ENCODE data around the gene MAPRE3.
"Not testable (repeated sequence)": the region's sequence is repeated elsewhere in the genome, so short reads cannot be mapped to it uniquely, and the experiment has no call there.

MAPRE3 gene

DNA sequence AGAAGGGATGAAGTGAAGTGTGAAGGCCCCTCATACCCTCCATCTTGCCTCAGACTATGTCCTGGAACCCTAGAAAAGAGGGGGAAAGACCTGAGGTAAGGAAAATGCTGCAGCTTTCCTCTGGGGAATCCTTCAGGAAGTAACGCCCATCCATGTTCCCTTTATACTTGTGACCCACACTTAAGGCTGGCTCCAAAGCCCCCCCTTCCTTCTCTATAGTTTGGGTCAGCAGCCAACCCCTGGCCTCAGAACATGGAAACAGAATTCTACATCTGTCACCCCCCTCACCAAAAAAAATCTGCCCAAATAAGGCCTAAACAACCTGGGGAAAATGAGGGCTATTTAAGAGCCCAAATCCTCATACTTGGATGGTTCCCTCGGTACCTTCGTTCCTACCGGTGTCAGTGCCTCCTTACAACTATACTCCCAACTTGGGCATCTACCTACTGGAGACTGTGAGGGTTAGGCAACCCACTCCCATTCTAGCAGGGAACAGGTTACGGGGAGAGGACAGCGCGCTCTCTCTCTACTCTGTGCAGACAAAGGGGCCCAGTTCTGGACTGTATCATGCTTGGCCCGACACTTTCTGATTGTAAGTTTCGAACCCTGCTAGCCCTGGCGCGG, 100.3 kb downstream of the MAPRE3 start:
- TF ChIP-seq, protein P1, sequence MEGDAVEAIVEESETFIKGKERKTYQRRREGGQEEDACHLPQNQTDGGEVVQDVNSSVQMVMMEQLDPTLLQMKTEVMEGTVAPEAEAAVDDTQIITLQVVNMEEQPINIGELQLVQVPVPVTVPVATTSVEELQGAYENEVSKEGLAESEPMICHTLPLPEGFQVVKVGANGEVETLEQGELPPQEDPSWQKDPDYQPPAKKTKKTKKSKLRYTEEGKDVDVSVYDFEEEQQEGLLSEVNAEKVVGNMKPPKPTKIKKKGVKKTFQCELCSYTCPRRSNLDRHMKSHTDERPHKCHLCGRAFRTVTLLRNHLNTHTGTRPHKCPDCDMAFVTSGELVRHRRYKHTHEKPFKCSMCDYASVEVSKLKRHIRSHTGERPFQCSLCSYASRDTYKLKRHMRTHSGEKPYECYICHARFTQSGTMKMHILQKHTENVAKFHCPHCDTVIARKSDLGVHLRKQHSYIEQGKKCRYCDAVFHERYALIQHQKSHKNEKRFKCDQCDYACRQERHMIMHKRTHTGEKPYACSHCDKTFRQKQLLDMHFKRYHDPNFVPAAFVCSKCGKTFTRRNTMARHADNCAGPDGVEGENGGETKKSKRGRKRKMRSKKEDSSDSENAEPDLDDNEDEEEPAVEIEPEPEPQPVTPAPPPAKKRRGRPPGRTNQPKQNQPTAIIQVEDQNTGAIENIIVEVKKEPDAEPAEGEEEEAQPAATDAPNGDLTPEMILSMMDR (IDR thresholded peaks at IDR 0.05; ENCODE audit: control insufficient read depth, extremely low read depth, insufficient read depth) = no peak
- no peak for DNase-seq (ENCODE audit: low read depth)
- peak overlapping the region; percentile 88 for H3K4me3 ChIP-seq (ENCODE audit: low read depth, low read length)

- DNase-seq (ENCODE audit: low read depth) = peak; percentile 49
- peak within 1 kb of the TSS; percentile 88 for H3K4me3 ChIP-seq (ENCODE audit: low read depth, low read length)
- TF ChIP-seq, protein P1 (IDR thresholded peaks at IDR 0.05; ENCODE audit: control insufficient read depth, extremely low read depth, insufficient read depth) = no peak
Measured at GRCh38 chr2:27071277-27071989, 101.0 kb downstream of the MAPRE3 start, which contains the start of gene OST4. TSS of gene OST4 (minus strand) at chr2:27071654.

GRCh38 chr2:27071990-27072830, 101.8 kb downstream of the MAPRE3 start:
- peak overlapping the region; percentile 88 for H3K4me3 ChIP-seq (ENCODE audit: low read depth, low read length)
- no peak for DNase-seq (ENCODE audit: low read depth)
- TF ChIP-seq, protein P1 (IDR thresholded peaks at IDR 0.05; ENCODE audit: control insufficient read depth, extremely low read depth, insufficient read depth) = no peak

- DNase-seq (ENCODE audit: low read depth) = no peak
- TF ChIP-seq, protein P1 (IDR thresholded peaks at IDR 0.05; ENCODE audit: control insufficient read depth, extremely low read depth, insufficient read depth) = no peak
- H3K4me3 ChIP-seq (ENCODE audit: low read depth, low read length) = no peak overlapping the region
Measured at GRCh38 chr2:27072920-27073319, 102.5 kb downstream of the MAPRE3 start.

GRCh38 chr2:27073782-27074181, 103.3 kb downstream of the MAPRE3 start:
- DNase-seq (ENCODE audit: low read depth) = no peak
- TF ChIP-seq, protein P1 (IDR thresholded peaks at IDR 0.05; ENCODE audit: control insufficient read depth, extremely low read depth, insufficient read depth) = no peak
- H3K4me3 ChIP-seq (ENCODE audit: low read depth, low read length) = no peak overlapping the region

DNA sequence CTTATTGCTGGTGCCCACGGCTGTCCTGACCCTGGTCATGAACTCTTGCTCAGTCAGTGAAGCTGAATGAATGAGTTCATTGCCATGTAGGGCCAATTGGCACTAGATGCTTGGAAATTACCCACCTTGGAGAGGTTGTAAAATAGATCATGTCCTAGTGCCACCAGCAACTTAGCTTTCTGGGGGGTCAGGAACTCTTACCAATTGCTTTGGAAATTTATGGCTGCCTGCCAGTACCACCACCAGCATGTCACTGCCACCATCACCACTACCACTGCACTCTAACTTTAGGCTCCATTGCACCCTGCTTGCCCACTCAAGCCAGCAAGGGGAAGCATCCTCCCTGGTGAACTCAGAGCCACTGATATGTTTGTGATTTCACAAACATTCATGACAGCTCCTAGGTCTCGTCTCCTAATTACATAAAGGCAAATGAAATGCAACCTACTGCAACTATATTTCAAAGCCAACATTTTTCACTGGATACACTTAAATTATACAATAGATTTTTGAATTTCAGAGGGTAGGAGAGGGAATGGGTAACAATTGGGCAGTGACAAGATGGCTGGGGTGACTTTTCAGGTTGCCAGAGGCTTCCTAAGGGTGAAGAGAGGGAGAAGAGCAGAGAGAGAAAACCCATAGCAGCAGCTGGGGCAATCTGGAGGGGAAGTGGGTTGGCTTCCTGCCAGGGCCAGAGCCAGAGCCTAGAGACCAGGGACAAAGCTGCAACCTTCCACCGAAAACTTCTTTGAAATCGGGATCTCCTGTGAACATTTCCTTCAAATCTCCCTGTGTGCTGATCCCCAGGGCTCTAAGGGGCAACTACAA, 104.5 kb downstream of the MAPRE3 start:
- H3K4me3 ChIP-seq (ENCODE audit: low read depth, low read length) = no peak overlapping the region
- DNase-seq (ENCODE audit: low read depth) = no peak
- TF ChIP-seq, protein P1 (IDR thresholded peaks at IDR 0.05; ENCODE audit: control insufficient read depth, extremely low read depth, insufficient read depth) = no peak

- not testable (repeated sequence) for H3K4me3 ChIP-seq (ENCODE audit: low read depth, low read length); DNase-seq (ENCODE audit: low read depth)
Measured at GRCh38 chr2:27075566-27075871, 105.1 kb downstream of the MAPRE3 start.

Measured in LNCaP clone FGC (cell line).